ENCODE results near the gene C1QL2. TPM values are rescaled to one million over a fixed set of nuclear protein-coding genes. Genes with fewer than 3 reads are reported as not detected.

C1QL2 gene
- total RNA-seq, 2 donors from 2014 or later: not detected

- no peak overlapping the region for H3K27ac Mint-ChIP-seq
- H3K36me3 Mint-ChIP-seq (ENCODE audit: low read depth): no peaks in the 10 kb centered on the region
- no peak overlapping the region for H3K4me3 Mint-ChIP-seq
- ATAC-seq (no peak), DNase-seq (no peak)
- no peaks in the 10 kb centered on the region for H3K9me3 ChIP-seq (ENCODE audit: control insufficient read depth, low read length, poor library complexity, severe bottlenecking)
- H3K27me3 Mint-ChIP-seq: peaks cover 77% of the 10 kb centered on the region
- H3K4me1 Mint-ChIP-seq: peaks cover 2% of the 10 kb centered on the region
Observed at GRCh38 chr2:119147776-119148715, 10.5 kb downstream of the C1QL2 start.

GRCh38 chr2:119144806-119145205 is 13.7 kb downstream of the C1QL2 start:
- no peak for ATAC-seq
- Mint-ChIP-seq H3K4me3 (no peak overlapping the region), H3K27me3 (peaks cover 60% of the 10 kb centered on the region), H3K27ac (no peak overlapping the region), H3K4me1 (peaks cover 2% of the 10 kb centered on the region), H3K36me3 (ENCODE audit: low read depth) (no peaks in the 10 kb centered on the region)
- DNase-seq: no peak
- no peaks in the 10 kb centered on the region for H3K9me3 ChIP-seq (ENCODE audit: control insufficient read depth, low read length, poor library complexity, severe bottlenecking)

GRCh38 chr2:119142824-119143223 is 15.7 kb downstream of the C1QL2 start:
- no peaks in the 10 kb centered on the region for H3K9me3 ChIP-seq (ENCODE audit: control insufficient read depth, low read length, poor library complexity, severe bottlenecking)
- H3K27me3 Mint-ChIP-seq: peaks cover 63% of the 10 kb centered on the region
- ATAC-seq (no peak), DNase-seq (no peak)
- no peak overlapping the region for H3K4me3 Mint-ChIP-seq
- no peaks in the 10 kb centered on the region for H3K36me3 Mint-ChIP-seq (ENCODE audit: low read depth)
- peaks cover 3% of the 10 kb centered on the region for H3K4me1 Mint-ChIP-seq
- no peak overlapping the region for H3K27ac Mint-ChIP-seq

GRCh38 chr2:119137502-119137901 is 21.0 kb downstream of the C1QL2 start:
- H3K9me3 ChIP-seq (ENCODE audit: control insufficient read depth, low read length, poor library complexity, severe bottlenecking): no peaks in the 10 kb centered on the region
- H3K4me3 Mint-ChIP-seq: no peak overlapping the region
- H3K27me3 Mint-ChIP-seq: peaks cover 37% of the 10 kb centered on the region
- DNase-seq: no peak
- no peaks in the 10 kb centered on the region for H3K36me3 Mint-ChIP-seq (ENCODE audit: low read depth)
- ATAC-seq: no peak
- H3K4me1 Mint-ChIP-seq: peaks cover 5% of the 10 kb centered on the region
- no peak overlapping the region for H3K27ac Mint-ChIP-seq

- no peaks in the 10 kb centered on the region for H3K9me3 ChIP-seq (ENCODE audit: control insufficient read depth, low read length, poor library complexity, severe bottlenecking)
- Mint-ChIP-seq H3K27ac (no peak overlapping the region), H3K4me1 (peaks cover 5% of the 10 kb centered on the region), H3K36me3 (ENCODE audit: low read depth) (no peaks in the 10 kb centered on the region), H3K4me3 (no peak overlapping the region), H3K27me3 (peaks cover 32% of the 10 kb centered on the region)
- DNase-seq: no peak
- no peak for ATAC-seq
Observed at GRCh38 chr2:119136872-119137271, 21.7 kb downstream of the C1QL2 start.

- Mint-ChIP-seq H3K4me3 (no peak overlapping the region), H3K36me3 (ENCODE audit: low read depth) (no peaks in the 10 kb centered on the region), H3K4me1 (peaks cover 5% of the 10 kb centered on the region), H3K27me3 (peaks cover 34% of the 10 kb centered on the region), H3K27ac (no peak overlapping the region)
- ATAC-seq: no peak
- DNase-seq: no peak
- no peaks in the 10 kb centered on the region for H3K9me3 ChIP-seq (ENCODE audit: control insufficient read depth, low read length, poor library complexity, severe bottlenecking)
Observed at GRCh38 chr2:119136093-119136492, 22.5 kb downstream of the C1QL2 start.

GRCh38 chr2:119134775-119135174 is 23.8 kb downstream of the C1QL2 start:
- H3K9me3 ChIP-seq (ENCODE audit: control insufficient read depth, low read length, poor library complexity, severe bottlenecking): no peaks in the 10 kb centered on the region
- Mint-ChIP-seq H3K27ac (no peak overlapping the region), H3K4me1 (peaks cover 5% of the 10 kb centered on the region), H3K27me3 (peaks cover 42% of the 10 kb centered on the region), H3K4me3 (no peak overlapping the region), H3K36me3 (ENCODE audit: low read depth) (no peaks in the 10 kb centered on the region)
- ATAC-seq: no peak
- DNase-seq: no peak

- ATAC-seq (no peak), DNase-seq (peak in 1 of 3 donors; percentile 16)
- H3K27ac Mint-ChIP-seq: no peak overlapping the region
- H3K4me1 Mint-ChIP-seq: peaks cover 2% of the 10 kb centered on the region
- H3K27me3 Mint-ChIP-seq: peaks cover 72% of the 10 kb centered on the region
- H3K36me3 Mint-ChIP-seq (ENCODE audit: low read depth): peaks cover 4% of the 10 kb centered on the region
- H3K9me3 ChIP-seq (ENCODE audit: control insufficient read depth, low read length, poor library complexity, severe bottlenecking): no peaks in the 10 kb centered on the region
- H3K4me3 Mint-ChIP-seq: no peak overlapping the region
Observed at GRCh38 chr2:119126650-119127049, 31.9 kb downstream of the C1QL2 start.

GRCh38 chr2:119123389-119123788 is 35.2 kb downstream of the C1QL2 start:
- peaks cover 59% of the 10 kb centered on the region for H3K27me3 Mint-ChIP-seq
- H3K36me3 Mint-ChIP-seq (ENCODE audit: low read depth): peaks cover 2% of the 10 kb centered on the region
- peaks cover 2% of the 10 kb centered on the region for H3K4me1 Mint-ChIP-seq
- H3K4me3 Mint-ChIP-seq: no peak overlapping the region
- H3K9me3 ChIP-seq (ENCODE audit: control insufficient read depth, low read length, poor library complexity, severe bottlenecking): no peaks in the 10 kb centered on the region
- no peak overlapping the region for H3K27ac Mint-ChIP-seq
- DNase-seq (no peak), ATAC-seq (no peak)

GRCh38 chr2:119122663-119123062 is 35.9 kb downstream of the C1QL2 start:
- H3K27ac Mint-ChIP-seq: no peak overlapping the region
- H3K9me3 ChIP-seq (ENCODE audit: control insufficient read depth, low read length, poor library complexity, severe bottlenecking): no peaks in the 10 kb centered on the region
- no peak for ATAC-seq
- DNase-seq: no peak
- H3K27me3 Mint-ChIP-seq: peaks cover 64% of the 10 kb centered on the region
- H3K4me3 Mint-ChIP-seq: no peak overlapping the region
- peaks cover 2% of the 10 kb centered on the region for H3K4me1 Mint-ChIP-seq
- H3K36me3 Mint-ChIP-seq (ENCODE audit: low read depth): no peaks in the 10 kb centered on the region

GRCh38 chr2:119119999-119120756 is 38.4 kb downstream of the C1QL2 start:
- H3K9me3 ChIP-seq (ENCODE audit: control insufficient read depth, low read length, poor library complexity, severe bottlenecking): no peaks in the 10 kb centered on the region
- H3K27me3 Mint-ChIP-seq: peaks cover 66% of the 10 kb centered on the region
- H3K4me3 Mint-ChIP-seq: no peak overlapping the region
- H3K27ac Mint-ChIP-seq: no peak overlapping the region
- no peak for DNase-seq
- no peaks in the 10 kb centered on the region for H3K36me3 Mint-ChIP-seq (ENCODE audit: low read depth)
- ATAC-seq: no peak
- H3K4me1 Mint-ChIP-seq: no peaks in the 10 kb centered on the region

- no peak overlapping the region for H3K4me3 Mint-ChIP-seq
- H3K4me1 Mint-ChIP-seq: no peaks in the 10 kb centered on the region
- H3K9me3 ChIP-seq (ENCODE audit: control insufficient read depth, low read length, poor library complexity, severe bottlenecking): no peaks in the 10 kb centered on the region
- ATAC-seq (no peak), DNase-seq (no peak)
- no peak overlapping the region for H3K27ac Mint-ChIP-seq
- H3K36me3 Mint-ChIP-seq (ENCODE audit: low read depth): no peaks in the 10 kb centered on the region
- H3K27me3 Mint-ChIP-seq: peaks cover 58% of the 10 kb centered on the region
Observed at GRCh38 chr2:119119076-119119785, 39.3 kb downstream of the C1QL2 start.

Data from T-helper 17 cell (primary cell).